Activated CD4-positive, alpha-beta T cell treated with anti-CD3 and anti-CD28 coated beads, Interleukin-2, amount 50 U/mL, for 1 hour (primary cell): ENCODE data around the gene F13B.
"Not testable (repeated sequence)": the region's sequence is repeated elsewhere in the genome, so short reads cannot be mapped to it uniquely, and the experiment has no call there.

Experiments used
- DNase-seq: peaks from one replicate; pipeline ENCODE4 v3.0.0-alpha.2; 2020

Gene F13B

GRCh38 chr1:197041486-197042353 lies 25.3 kb downstream of the F13B start:
- DNase-seq, result no peak

GRCh38 chr1:197036861-197037260 lies 30.2 kb downstream of the F13B start:
- DNase-seq, result no peak

GRCh38 chr1:197034631-197035339 lies 32.3 kb downstream of the F13B start:
- DNase-seq, result not testable (repeated sequence)

- no peak for DNase-seq
These were observed 37.3 kb downstream of the F13B start for GRCh38 chr1:197029749-197030148.

- no peak for DNase-seq
These were observed 39.7 kb downstream of the F13B start for GRCh38 chr1:197027359-197027758.

GRCh38 chr1:197024460-197024859 lies 42.6 kb downstream of the F13B start:
- no peak for DNase-seq

- DNase-seq, result no peak
These were observed 45.3 kb downstream of the F13B start for GRCh38 chr1:197021716-197022115.

GRCh38 chr1:197017558-197018146 lies 49.4 kb downstream of the F13B start:
- no peak for DNase-seq

GRCh38 chr1:197016751-197017150 lies 50.3 kb downstream of the F13B start:
- DNase-seq, result no peak

- DNase-seq, result no peak
These were observed 53.8 kb downstream of the F13B start for GRCh38 chr1:197013234-197013633.

GRCh38 chr1:197011614-197012013 lies 55.4 kb downstream of the F13B start:
- no peak for DNase-seq

- no peak for DNase-seq
These were observed 58.2 kb downstream of the F13B start for GRCh38 chr1:197008861-197009260.

- no peak for DNase-seq
These were observed 63.9 kb downstream of the F13B start for GRCh38 chr1:197003132-197003531.

- no peak for DNase-seq
These were observed 65.2 kb downstream of the F13B start for GRCh38 chr1:197001828-197002227.

GRCh38 chr1:196997423-196997822 lies 69.6 kb downstream of the F13B start:
- no peak for DNase-seq

GRCh38 chr1:196993916-196994315 lies 73.1 kb downstream of the F13B start:
- no peak for DNase-seq

- not testable (repeated sequence) for DNase-seq
These were observed 75.0 kb downstream of the F13B start for GRCh38 chr1:196991919-196992651.
